Duodenal mucosa (tissue), 2 donors: ENCODE results near the gene CBLB.

Source experiments
- H3K27ac ChIP-seq: one replicate; pipeline ENCODE4 v1.7.0; 2013; ENCODE audit warnings: low read depth, low read length
- H3K27me3 ChIP-seq, 2 donors: one replicate each; pipeline ENCODE4 v1.7.0; 2013; ENCODE audit warnings: low read length in 2 of 2, control low read depth in 1 of 2; ENCODE audit not compliant: insufficient read depth in 2 of 2, control insufficient read depth in 1 of 2
- H3K36me3 ChIP-seq, 2 donors: one replicate each; pipeline ENCODE4 v1.7.0; 2013; ENCODE audit warnings: low read length in 2 of 2, control low read depth in 1 of 2; ENCODE audit not compliant: insufficient read depth in 2 of 2, control insufficient read depth in 1 of 2
- H3K4me1 ChIP-seq, 2 donors: one replicate each; pipeline ENCODE4 v1.7.0; 2013; ENCODE audit warnings: low read length in 2 of 2, control low read depth in 1 of 2; ENCODE audit not compliant: insufficient read depth in 2 of 2, control insufficient read depth in 1 of 2
- H3K4me3 ChIP-seq, 2 donors: one replicate each; pipeline ENCODE4 v1.7.0; 2013; ENCODE audit warnings: low read length in 2 of 2, low read depth in 1 of 2
- H3K9ac ChIP-seq, 2 donors: one replicate each; pipeline ENCODE4 v1.7.0; 2013; ENCODE audit warnings: low read length in 2 of 2, low read depth in 1 of 2
- H3K9me3 ChIP-seq, 2 donors: one replicate each; pipeline ENCODE4 v1.7.0; 2013; ENCODE audit warnings: low read length in 2 of 2, control low read depth in 1 of 2; ENCODE audit not compliant: control insufficient read depth in 1 of 2

Gene CBLB

GRCh38 chr3:105783631-105784030 is 85.2 kb downstream of the CBLB start:
- H3K27me3 ChIP-seq, result no peaks in the 10 kb centered on the region
- H3K4me3 ChIP-seq, result no peak overlapping the region
- H3K9me3 ChIP-seq, result no peaks in the 10 kb centered on the region
- H3K27ac ChIP-seq, result no peak overlapping the region
- no peaks in the 10 kb centered on the region for H3K36me3 ChIP-seq
- H3K4me1 ChIP-seq, result no peaks in the 10 kb centered on the region
- no peak overlapping the region for H3K9ac ChIP-seq

- Histone ChIP-seq H3K4me3 (no peak overlapping the region), H3K27ac (no peak overlapping the region), H3K9ac (no peak overlapping the region), H3K4me1 (no peaks in the 10 kb centered on the region), H3K36me3 (no peaks in the 10 kb centered on the region), H3K9me3 (no peaks in the 10 kb centered on the region), H3K27me3 (no peaks in the 10 kb centered on the region)
Observed at GRCh38 chr3:105781871-105782270, 86.9 kb downstream of the CBLB start.

DNA sequence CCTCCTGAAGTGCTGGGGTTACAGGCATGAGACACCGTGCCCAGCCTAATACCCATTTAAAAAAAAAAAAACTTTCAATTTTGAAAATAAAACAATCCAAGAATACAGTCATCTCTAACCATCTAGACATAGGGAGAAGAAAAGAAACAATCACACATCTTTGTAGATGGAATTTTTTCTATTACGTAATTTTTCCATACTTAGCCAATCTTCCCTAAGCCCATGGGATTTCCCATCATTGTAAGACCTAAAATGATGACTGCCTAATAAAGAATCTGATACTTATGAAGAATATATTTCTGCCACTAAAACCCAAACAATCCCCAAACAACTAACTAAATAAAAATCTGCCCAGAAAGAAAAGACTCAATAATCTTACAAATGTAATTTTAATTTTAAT is 88.7 kb downstream of the CBLB start:
- H3K4me1 ChIP-seq, result no peaks in the 10 kb centered on the region
- H3K9me3 ChIP-seq, result no peaks in the 10 kb centered on the region
- H3K9ac ChIP-seq, result no peak overlapping the region
- H3K27me3 ChIP-seq, result no peaks in the 10 kb centered on the region
- no peak overlapping the region for H3K4me3 ChIP-seq
- H3K27ac ChIP-seq, result no peak overlapping the region
- no peaks in the 10 kb centered on the region for H3K36me3 ChIP-seq

DNA sequence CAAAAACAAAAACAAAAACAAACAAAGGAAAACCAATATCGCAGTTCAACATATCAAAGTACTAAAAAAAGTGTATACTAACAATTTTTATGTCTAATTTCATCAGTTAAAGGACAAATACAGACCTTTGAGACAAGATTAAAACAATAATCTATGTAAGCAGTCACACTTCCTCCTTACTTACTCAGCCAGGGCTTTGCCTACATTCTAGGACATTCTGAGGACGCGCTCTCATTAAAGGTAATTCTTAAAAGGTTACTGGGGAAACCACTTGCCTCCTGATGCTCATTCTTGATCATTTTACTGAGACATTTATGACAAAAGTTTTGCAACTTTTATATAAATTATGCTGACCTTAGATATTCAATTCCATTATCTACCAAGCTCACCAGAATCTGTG is 93.4 kb downstream of the CBLB start:
- H3K9ac ChIP-seq, result no peak overlapping the region
- no peak overlapping the region for H3K4me3 ChIP-seq
- no peak overlapping the region for H3K27ac ChIP-seq
- H3K27me3 ChIP-seq, result no peaks in the 10 kb centered on the region
- no peaks in the 10 kb centered on the region for H3K9me3 ChIP-seq
- no peaks in the 10 kb centered on the region for H3K4me1 ChIP-seq
- no peaks in the 10 kb centered on the region for H3K36me3 ChIP-seq

GRCh38 chr3:105774444-105775180 is 94.2 kb downstream of the CBLB start:
- H3K4me3 ChIP-seq, result no peak overlapping the region
- no peak overlapping the region for H3K9ac ChIP-seq
- no peak overlapping the region for H3K27ac ChIP-seq
- H3K4me1 ChIP-seq, result no peaks in the 10 kb centered on the region
- H3K9me3 ChIP-seq, result no peaks in the 10 kb centered on the region
- H3K27me3 ChIP-seq, result no peaks in the 10 kb centered on the region
- no peaks in the 10 kb centered on the region for H3K36me3 ChIP-seq

DNA sequence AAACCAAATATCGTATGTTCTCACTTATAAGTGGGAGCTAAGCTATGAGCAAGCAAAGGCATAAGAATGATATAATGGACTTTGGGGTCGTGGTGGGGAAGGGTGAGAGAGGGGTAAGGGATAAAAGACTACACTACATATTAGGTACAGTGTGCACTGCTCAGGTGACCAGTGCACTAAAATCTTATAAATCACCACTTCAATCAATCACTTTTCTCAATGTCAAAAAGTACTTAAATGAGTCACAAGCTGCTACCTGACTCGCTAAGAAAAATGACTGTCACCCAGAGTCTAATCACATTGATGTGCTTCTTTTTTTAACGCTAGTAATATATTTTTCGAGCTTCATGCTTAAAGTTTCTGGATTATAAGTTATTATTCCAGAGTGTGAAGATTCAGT is 95.5 kb downstream of the CBLB start:
- H3K4me1 ChIP-seq, result peaks cover 0 to 3% of the 10 kb centered on the region in 2 donors
- no peak overlapping the region for H3K9ac ChIP-seq
- no peaks in the 10 kb centered on the region for H3K27me3 ChIP-seq
- no peak overlapping the region for H3K4me3 ChIP-seq
- no peak overlapping the region for H3K27ac ChIP-seq
- no peaks in the 10 kb centered on the region for H3K36me3 ChIP-seq
- H3K9me3 ChIP-seq, result no peaks in the 10 kb centered on the region

- Histone ChIP-seq H3K27me3 (no peaks in the 10 kb centered on the region), H3K4me1 (peaks cover 5 to 10% of the 10 kb centered on the region in 2 donors), H3K9me3 (no peaks in the 10 kb centered on the region), H3K4me3 (no peak overlapping the region), H3K36me3 (no peaks in the 10 kb centered on the region), H3K9ac (no peak overlapping the region), H3K27ac (no peak overlapping the region)
Observed at GRCh38 chr3:105772635-105773034, 96.2 kb downstream of the CBLB start.

GRCh38 chr3:105771392-105771791 is 97.4 kb downstream of the CBLB start:
- Histone ChIP-seq H3K4me3 (no peak overlapping the region), H3K4me1 (peaks cover 6 to 18% of the 10 kb centered on the region in 2 donors), H3K36me3 (no peaks in the 10 kb centered on the region), H3K27me3 (no peaks in the 10 kb centered on the region), H3K9me3 (no peaks in the 10 kb centered on the region), H3K9ac (no peak overlapping the region), H3K27ac (no peak overlapping the region)

DNA sequence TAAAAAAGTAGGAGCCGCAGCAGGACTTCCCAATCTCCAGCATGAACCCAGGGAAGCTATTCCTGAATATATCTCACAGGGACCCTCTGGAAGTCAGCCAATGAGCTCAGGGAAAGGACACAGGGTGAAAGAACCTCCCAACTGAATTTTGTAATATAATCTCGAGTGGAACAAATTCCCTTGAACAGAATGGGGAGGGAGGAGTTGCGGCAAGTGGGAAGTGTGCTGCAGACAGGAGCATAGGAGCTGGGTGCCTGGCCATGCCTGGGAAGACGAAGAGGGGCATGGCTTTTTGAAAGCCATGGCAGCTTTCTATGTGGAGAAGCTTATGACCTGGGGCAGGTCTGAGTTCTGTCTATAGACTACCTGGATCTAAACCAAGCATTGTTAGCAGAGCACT is 98.4 kb downstream of the CBLB start:
- Histone ChIP-seq H3K36me3 (no peaks in the 10 kb centered on the region), H3K9ac (no peak overlapping the region), H3K4me3 (no peak overlapping the region), H3K27ac (no peak overlapping the region), H3K27me3 (no peaks in the 10 kb centered on the region), H3K4me1 (peaks cover 6 to 19% of the 10 kb centered on the region in 2 donors), H3K9me3 (no peaks in the 10 kb centered on the region)

GRCh38 chr3:105767776-105768175 is 101.0 kb downstream of the CBLB start:
- Histone ChIP-seq H3K27ac (no peak overlapping the region), H3K4me1 (peaks cover 6 to 31% of the 10 kb centered on the region in 2 donors), H3K9me3 (no peaks in the 10 kb centered on the region), H3K36me3 (peaks cover 0 to 2% of the 10 kb centered on the region in 2 donors), H3K9ac (no peak overlapping the region), H3K4me3 (peak overlapping the region in 1 of 2 donors; percentile 16), H3K27me3 (no peaks in the 10 kb centered on the region)
